Neural crest cell (in vitro differentiated cells): Measurements from ENCODE around the gene CNGB1. TPM values are rescaled to one million over a fixed set of nuclear protein-coding genes. Genes with fewer than 3 reads are reported as not detected.

Experiments
- DNase-seq: peaks from one replicate; pipeline ENCODE4 v3.0.0; 2021; ENCODE audit warnings: low read depth, mixed read lengths, low spot score
- H3K27ac Mint-ChIP-seq: one replicate; pipeline ENCODE4 v1.8.0; 2021; ENCODE audit warnings: mild to moderate bottlenecking, mixed read lengths; ENCODE audit not compliant: unreplicated experiment
- H3K27me3 Mint-ChIP-seq: 2 replicates; pipeline ENCODE4 v1.8.0; 2021; ENCODE audit warnings: low read depth, mild to moderate bottlenecking, mixed read lengths
- H3K36me3 Mint-ChIP-seq: 2 replicates; pipeline ENCODE4 v1.8.0; 2021; ENCODE audit warnings: low read depth, mild to moderate bottlenecking, mixed read lengths
- H3K4me1 Mint-ChIP-seq: 2 replicates; pipeline ENCODE4 v1.8.0; 2021; ENCODE audit warnings: mixed read lengths
- H3K4me3 Mint-ChIP-seq: one replicate; pipeline ENCODE4 v1.8.0; 2021; ENCODE audit warnings: mild to moderate bottlenecking, mixed read lengths
- H3K9me3 Mint-ChIP-seq: 2 replicates; pipeline ENCODE4 v1.8.0; 2021; ENCODE audit warnings: mixed read lengths
- CTCF ChIP-seq: fragments of 200-600 bp; sonication (generic); conservative IDR thresholded peaks from 2 replicates; pipeline ENCODE4 v1.5.0; 2021; ENCODE audit warnings: antibody characterized with exemption, mild to moderate bottlenecking
- total RNA-seq: library from RNA; stranded (reverse); gene quantifications from 2 replicates; pipeline ENCODE4 v1.2.1, GENCODE V29; 2021

Gene CNGB1
- total RNA-seq, 1 donor from 2014 or later: 0.21 TPM

- no peak for TF ChIP-seq CTCF
- no peaks in the 10 kb centered on the region for H3K9me3 Mint-ChIP-seq
- H3K4me3 Mint-ChIP-seq: no peak overlapping the region
- peaks cover 11% of the 10 kb centered on the region for H3K27me3 Mint-ChIP-seq
- DNase-seq: no peak
- no peak overlapping the region for H3K27ac Mint-ChIP-seq
- no peaks in the 10 kb centered on the region for H3K36me3 Mint-ChIP-seq
- H3K4me1 Mint-ChIP-seq: peaks cover 20% of the 10 kb centered on the region
Measured at GRCh38 chr16:57844416-57845030, 126.4 kb downstream of the CNGB1 start.

- no peak for TF ChIP-seq CTCF
- H3K4me3 Mint-ChIP-seq: no peak overlapping the region
Measured at GRCh38 chr16:57843400-57843799, 127.5 kb downstream of the CNGB1 start.

GRCh38 chr16:57842601-57843000 lies 128.3 kb downstream of the CNGB1 start:
- DNase-seq: no peak
- no peak overlapping the region for H3K27ac Mint-ChIP-seq
- H3K9me3 Mint-ChIP-seq: no peaks in the 10 kb centered on the region
- H3K27me3 Mint-ChIP-seq: peaks cover 14% of the 10 kb centered on the region
- no peaks in the 10 kb centered on the region for H3K36me3 Mint-ChIP-seq
- peaks cover 27% of the 10 kb centered on the region for H3K4me1 Mint-ChIP-seq
- H3K4me3 Mint-ChIP-seq: no peak overlapping the region
- no peak for TF ChIP-seq CTCF

More at GRCh38 chr16:57843400-57843799, 127.5 kb downstream of the CNGB1 start:
- Mint-ChIP-seq H3K9me3 (no peaks in the 10 kb centered on the region), H3K4me1 (peaks cover 20% of the 10 kb centered on the region), H3K36me3 (no peaks in the 10 kb centered on the region), H3K27me3 (peaks cover 14% of the 10 kb centered on the region), H3K27ac (no peak overlapping the region)
- no peak for DNase-seq

GRCh38 chr16:57840833-57841232 lies 130.1 kb downstream of the CNGB1 start:
- H3K27me3 Mint-ChIP-seq: peaks cover 10% of the 10 kb centered on the region
- H3K36me3 Mint-ChIP-seq: no peaks in the 10 kb centered on the region
- no peak for TF ChIP-seq CTCF
- H3K9me3 Mint-ChIP-seq: no peaks in the 10 kb centered on the region
- no peak overlapping the region for H3K4me3 Mint-ChIP-seq
- peak overlapping the region; percentile 37 for H3K27ac Mint-ChIP-seq
- peaks cover 30% of the 10 kb centered on the region for H3K4me1 Mint-ChIP-seq
- DNase-seq: no peak

- H3K27ac Mint-ChIP-seq: no peak overlapping the region
Measured at GRCh38 chr16:57838161-57838560, 132.8 kb downstream of the CNGB1 start.

More at GRCh38 chr16:57838161-57838560, 132.8 kb downstream of the CNGB1 start:
- no peak for TF ChIP-seq CTCF
- Mint-ChIP-seq H3K27me3 (peaks cover 3% of the 10 kb centered on the region), H3K9me3 (no peaks in the 10 kb centered on the region), H3K4me1 (peaks cover 26% of the 10 kb centered on the region), H3K36me3 (no peaks in the 10 kb centered on the region), H3K4me3 (no peak overlapping the region)
- no peak for DNase-seq
